A549 treated with ZK216348 at 1 μM for 4 hours (cell line): ENCODE results near the gene ZNF320. TPM values are rescaled to one million over a fixed set of nuclear protein-coding genes. Genes with fewer than 3 reads are reported as not detected.

ENCODE experiments used
- total RNA-seq: library from RNA; stranded (reverse); fragments of 200-300 nt; extraction: Qiagen RNA extraction; gene quantifications from 5 replicates; pipeline ENCODE4 v1.2.3, GENCODE V29; 2022; ENCODE audit warnings: low read depth

ZNF320 gene
- not detected in 5 replicates for total RNA-seq

DNA sequence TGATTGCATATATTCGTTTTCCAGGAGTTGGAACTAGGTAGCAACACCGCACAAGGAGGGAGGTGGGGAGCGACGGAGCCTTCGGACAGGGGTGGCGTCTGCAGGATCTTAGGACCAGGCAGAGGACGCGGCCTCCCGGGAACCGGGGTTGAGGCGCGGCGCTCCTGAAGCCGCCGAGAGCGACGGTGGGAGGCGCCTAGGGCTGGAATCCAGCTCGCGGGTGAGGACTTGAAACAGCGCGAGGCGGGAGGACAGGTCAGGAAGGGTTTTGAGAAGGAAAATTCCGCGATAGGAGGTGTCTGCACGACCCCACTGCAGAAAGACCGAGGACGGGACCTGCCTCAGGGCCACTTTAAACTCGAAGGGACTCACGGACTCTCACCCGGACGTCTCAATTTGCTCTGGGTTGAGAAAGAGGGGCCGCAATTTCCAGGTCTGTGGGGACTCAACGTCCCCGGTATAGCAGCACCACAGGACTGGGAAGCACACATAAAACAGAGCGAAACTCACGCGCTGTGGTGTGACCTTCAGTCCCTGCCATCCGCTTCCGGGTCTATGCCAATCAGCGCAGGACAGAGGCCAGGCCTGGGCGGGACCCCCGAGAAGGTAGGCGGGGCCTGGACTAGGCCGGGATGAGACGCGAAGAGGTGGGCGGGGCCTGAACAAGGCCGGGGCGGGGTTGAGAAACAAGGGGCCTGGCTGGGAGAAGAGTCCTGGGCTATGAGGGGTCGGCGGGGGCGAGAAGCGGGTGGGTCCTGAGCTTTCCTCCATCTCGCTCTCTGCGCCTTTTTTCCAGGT is at the start of gene ZNF320:
Gene ZNF320, minus strand, starts transcription at position 498 of the 798 bp plus-strand sequence. CDS start 7,380 bp downstream, outside the sequence.

DNA sequence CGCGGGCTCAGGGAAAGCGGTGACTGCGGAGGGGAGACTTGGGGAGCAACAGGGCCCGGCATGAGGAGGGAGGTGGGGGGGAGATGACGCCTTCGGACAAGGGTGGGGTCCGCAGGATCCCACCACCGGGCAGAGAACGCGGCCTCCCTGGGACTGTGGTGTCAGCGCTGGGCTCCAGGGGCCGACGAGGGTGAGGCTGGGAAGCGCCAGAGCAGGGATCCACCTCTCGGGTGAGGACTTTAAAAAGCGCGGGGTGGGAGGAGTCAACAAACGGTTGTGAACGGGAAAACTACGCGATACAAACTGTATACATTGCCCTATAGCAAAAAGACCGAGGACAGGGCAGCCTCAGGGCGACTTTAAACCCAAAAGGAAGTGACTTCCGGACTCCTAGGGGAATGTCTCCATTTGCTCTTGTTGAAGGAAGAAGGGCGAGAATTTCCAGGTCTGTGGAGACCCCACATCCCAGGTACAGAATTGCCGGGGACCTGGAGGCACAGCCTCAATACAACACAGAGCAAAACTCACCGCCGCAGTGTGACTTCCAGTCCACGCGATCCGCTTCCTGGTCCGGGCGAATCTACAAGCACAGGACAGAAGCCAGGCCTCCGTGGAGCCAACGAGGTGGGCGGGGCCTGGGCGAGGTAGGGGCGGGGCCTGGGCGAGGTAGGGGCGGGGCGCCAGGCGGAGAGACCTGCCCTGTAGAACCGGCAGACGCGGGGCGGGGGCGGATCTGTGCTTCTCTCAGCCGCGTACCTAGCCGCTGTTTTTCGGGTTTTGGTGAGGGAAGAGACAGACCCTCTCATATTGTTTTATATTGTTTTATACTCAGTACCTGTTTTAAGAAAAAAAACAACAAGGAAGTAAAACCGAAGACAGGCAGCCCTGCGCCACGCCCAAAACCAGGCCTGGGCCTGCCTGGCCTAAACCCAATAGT is 25.7 kb upstream of the ZNF320 start, which contains the start of gene ZNF888:
Gene ZNF888, minus strand, starts transcription at position 588 of the 937 bp plus-strand sequence. CDS start 5,555 bp downstream, outside the sequence.

GRCh38 chr19:52857378-52858191 is 39.9 kb downstream of the ZNF320 start, which contains the start of gene ZNF468:
Gene ZNF468, minus strand, starts transcription at chr19:52857619. Its CDS starts 3,347 bp downstream, at chr19:52854272.

Other genes starting within 250 kb of the ZNF320 start
- 2.3 to 5.1 TPM (median 2.7 TPM) in 5 replicates for gene ZNF611, start 162.6 kb downstream of the ZNF320 start, total RNA-seq
- 0.07 to 0.34 TPM (median 0.22 TPM) in 4 of 5 replicates, not detected in the other for gene ZNF600, start 110.8 kb downstream of the ZNF320 start, total RNA-seq
- 0.62 to 2.0 TPM (median 1.2 TPM) in 5 replicates for gene ZNF28, start 76.0 kb downstream of the ZNF320 start, total RNA-seq
- 0.51 to 0.79 TPM (median 0.70 TPM) in 5 replicates for gene ZNF468, start 40.0 kb downstream of the ZNF320 start, total RNA-seq
- gene ZNF888, start 25.8 kb upstream of the ZNF320 start, total RNA-seq, result not detected in 5 replicates
- gene ZNF816, start 65.2 kb upstream of the ZNF320 start, total RNA-seq, result 0.12 to 0.59 TPM (median 0.28 TPM) in 3 of 5 replicates, not detected in the others
- gene ERVV-1, start 116.3 kb upstream of the ZNF320 start, total RNA-seq, result not detected in 5 replicates
- gene ERVV-2, start 147.1 kb upstream of the ZNF320 start, total RNA-seq, result not detected in 5 replicates
- gene ZNF160, start 205.8 kb upstream of the ZNF320 start, total RNA-seq, result 6.3 to 9.0 TPM (median 7.5 TPM) in 5 replicates
- not detected in 5 replicates for gene ZNF415, start 235.3 kb upstream of the ZNF320 start, total RNA-seq